Natural killer cell (primary cell): ENCODE data around the gene WNK2. TPM values are rescaled to one million over a fixed set of nuclear protein-coding genes. Genes with fewer than 3 reads are reported as not detected.
"Not testable (repeated sequence)": the region's sequence is repeated elsewhere in the genome, so short reads cannot be mapped to it uniquely, and the experiment has no call there.

Source experiments
- ATAC-seq, 3 donors: fragments of 150-1000 bp in 2 of 3; fragments of 200-7000 bp in 1 of 3; cut with Tn5 transposase; 1 replicate in 1 of 3; 2 replicates in 2 of 3; pipeline ENCODE4 v1.10.0; 2021; ENCODE audit warnings: mild to moderate bottlenecking in 2 of 3, moderate library complexity in 2 of 3
- DNase-seq, 2 donors: peaks; one replicate each; pipeline versions ENCODE4 v3.0.0 to v3.0.0-alpha.2; 2013 to 2021; ENCODE audit warnings: mixed read lengths in 1 of 2
- H3K27ac ChIP-seq: one replicate; pipeline ENCODE4 v1.5.1; 2013; ENCODE audit warnings: mild to moderate bottlenecking, low read length
- H3K27me3 ChIP-seq: one replicate; pipeline ENCODE4 v1.6.1; 2013; ENCODE audit warnings: low read length; ENCODE audit not compliant: control insufficient read depth, insufficient read depth
- H3K36me3 ChIP-seq: one replicate; pipeline ENCODE4 v1.6.1; 2013; ENCODE audit warnings: low read length; ENCODE audit not compliant: control insufficient read depth, insufficient read depth
- H3K4me1 ChIP-seq: one replicate; pipeline ENCODE4 v1.6.1; 2013; ENCODE audit warnings: low read length; ENCODE audit not compliant: control insufficient read depth, insufficient read depth
- H3K4me3 ChIP-seq: one replicate; pipeline ENCODE4 v1.5.1; 2013; ENCODE audit warnings: low read length
- H3K9me3 ChIP-seq: one replicate; pipeline ENCODE4 v1.6.1; 2013; ENCODE audit warnings: low read length; ENCODE audit not compliant: control insufficient read depth, insufficient read depth
- H3K27ac Mint-ChIP-seq, 2 donors: one replicate each; pipeline ENCODE4 v1.8.0; 2022; ENCODE audit warnings: mild to moderate bottlenecking in 2 of 2, mixed read lengths in 2 of 2, moderate library complexity in 1 of 2
- H3K27me3 Mint-ChIP-seq, 2 donors: one replicate each; pipeline ENCODE4 v1.8.0; 2022; ENCODE audit warnings: low read depth in 2 of 2, mixed read lengths in 2 of 2
- H3K36me3 Mint-ChIP-seq: one replicate; pipeline ENCODE4 v1.8.0; 2022; ENCODE audit warnings: mixed read lengths
- H3K4me1 Mint-ChIP-seq, 2 donors: one replicate each; pipeline ENCODE4 v1.8.0; 2022; ENCODE audit warnings: mixed read lengths in 2 of 2
- H3K4me3 Mint-ChIP-seq: one replicate; pipeline ENCODE4 v1.8.0; 2022; ENCODE audit warnings: mild to moderate bottlenecking, moderate library complexity, mixed read lengths
- H3K9me3 Mint-ChIP-seq, 2 donors: one replicate each; pipeline ENCODE4 v1.8.0; 2022; ENCODE audit warnings: mixed read lengths in 2 of 2
- CTCF ChIP-seq: fragments of 200-600 bp; IDR thresholded peaks from one replicate; pipeline ENCODE4 v1.8.0; 2022; ENCODE audit warnings: antibody characterized with exemption
- WGBS: methylation state at CpG from one replicate; pipeline ENCODE4 v1.1.7; 2013; ENCODE audit warnings: missing lambda C conversion rate; ENCODE audit not compliant: insufficient coverage; 5-methylcytosine and 5-hydroxymethylcytosine counted together
- intact Hi-C: fragments of 100-400 bp; cut with micrococcal nuclease; formaldehyde crosslinking; loops from one replicate; pipeline ENCODE4 v1.14.2; 2022
- total RNA-seq, 4 donors: library from RNA; stranded (reverse); fragments of 120-200 nt in 1 of 4; gene quantifications; one replicate each; pipeline versions ENCODE4 v1.2.3 to v1.2.4, GENCODE V29; 2013 to 2022

The WNK2 gene
- total RNA-seq, 3 donors from 2014 or later (not counting 1 experiment from before 2014, with no cell fraction given), result 0.25 TPM; not detected in 2

GRCh38 chr9:93141771-93142483 is 42.0 kb upstream of the WNK2 start:
- no peaks in the 10 kb centered on the region for H3K9me3 Mint-ChIP-seq
- Histone ChIP-seq H3K4me1 (peaks cover 36% of the 10 kb centered on the region), H3K36me3 (no peaks in the 10 kb centered on the region), H3K9me3 (peaks cover 3% of the 10 kb centered on the region), H3K27me3 (no peaks in the 10 kb centered on the region), H3K27ac (no peak overlapping the region), H3K4me3 (no peak overlapping the region)
- no peaks in the 10 kb centered on the region for H3K27me3 Mint-ChIP-seq
- DNase-seq (no peak), ATAC-seq (no peak)
- no peak overlapping the region for H3K4me3 Mint-ChIP-seq
- intact Hi-C loops, result no loop called here
- no peaks in the 10 kb centered on the region for H3K36me3 Mint-ChIP-seq
- peaks cover 11 to 23% of the 10 kb centered on the region in 2 donors for H3K4me1 Mint-ChIP-seq
- WGBS, result 86% methylated on average over 6 of the region's 8 CpGs
- no peak for TF ChIP-seq CTCF
- H3K27ac Mint-ChIP-seq, result no peak overlapping the region

- no peak for TF ChIP-seq CTCF
- H3K27ac ChIP-seq, result peak overlapping the region; percentile 57
- H3K9me3 ChIP-seq, result no peaks in the 10 kb centered on the region
- Mint-ChIP-seq H3K36me3 (no peaks in the 10 kb centered on the region), H3K4me1 (peaks cover 6 to 20% of the 10 kb centered on the region in 2 donors), H3K9me3 (no peaks in the 10 kb centered on the region), H3K27ac (peak overlapping the region in 1 of 2 donors; percentile 15), H3K4me3 (peak overlapping the region; percentile 25), H3K27me3 (no peaks in the 10 kb centered on the region)
- H3K27me3 ChIP-seq, result no peaks in the 10 kb centered on the region
- H3K36me3 ChIP-seq, result no peaks in the 10 kb centered on the region
- peaks cover 33% of the 10 kb centered on the region for H3K4me1 ChIP-seq
- peak in 1 of 2 donors; percentile 84 for DNase-seq
- 8% methylated on average over 13 of the region's 15 CpGs for WGBS
- H3K4me3 ChIP-seq, result no peak overlapping the region
- intact Hi-C loops, result no loop called here
- peak; percentile 66 to 76 (median 74) for ATAC-seq
Measured at GRCh38 chr9:93143830-93144530, 40.0 kb upstream of the WNK2 start.

- H3K36me3 ChIP-seq, H3K27me3 ChIP-seq, H3K4me3 Mint-ChIP-seq, H3K27me3 Mint-ChIP-seq, intact Hi-C loops, H3K9me3 ChIP-seq, H3K9me3 Mint-ChIP-seq, H3K36me3 Mint-ChIP-seq, H3K27ac Mint-ChIP-seq, H3K27ac ChIP-seq, H3K4me3 ChIP-seq: not testable (repeated sequence)
- peaks cover 30% of the 10 kb centered on the region for H3K4me1 ChIP-seq
- 74% methylated on average over 6 of the region's 6 CpGs for WGBS
- peak in 2 of 3 donors; percentile 15 to 37 for ATAC-seq
- peaks cover 6 to 16% of the 10 kb centered on the region in 2 donors for H3K4me1 Mint-ChIP-seq
- DNase-seq, result peak in 1 of 2 donors; percentile 58
Measured at GRCh38 chr9:93146696-93147095, 37.2 kb upstream of the WNK2 start.

GRCh38 chr9:93147632-93148031 is 36.3 kb upstream of the WNK2 start:
- ATAC-seq (no peak), DNase-seq (no peak)
- no peaks in the 10 kb centered on the region for H3K36me3 Mint-ChIP-seq
- Histone ChIP-seq H3K4me1 (peaks cover 21% of the 10 kb centered on the region), H3K4me3 (no peak overlapping the region), H3K36me3 (no peaks in the 10 kb centered on the region), H3K9me3 (no peaks in the 10 kb centered on the region), H3K27ac (no peak overlapping the region), H3K27me3 (no peaks in the 10 kb centered on the region)
- H3K27ac Mint-ChIP-seq, result no peak overlapping the region
- peaks cover 6 to 16% of the 10 kb centered on the region in 2 donors for H3K4me1 Mint-ChIP-seq
- no peak for TF ChIP-seq CTCF
- H3K27me3 Mint-ChIP-seq, result no peaks in the 10 kb centered on the region
- H3K4me3 Mint-ChIP-seq, result no peak overlapping the region
- intact Hi-C loops, result no loop called here
- H3K9me3 Mint-ChIP-seq, result no peaks in the 10 kb centered on the region
- 96% methylated on average over 1 of the region's 2 CpGs for WGBS
